GM19240 (cell line): ENCODE data around the gene UMAD1.

Experiments used
- DNase-seq: peaks from one replicate; pipeline ENCODE4 v3.0.0; 2011; ENCODE audit warnings: low spot score; ENCODE audit not compliant: insufficient read length

The UMAD1 gene

DNA sequence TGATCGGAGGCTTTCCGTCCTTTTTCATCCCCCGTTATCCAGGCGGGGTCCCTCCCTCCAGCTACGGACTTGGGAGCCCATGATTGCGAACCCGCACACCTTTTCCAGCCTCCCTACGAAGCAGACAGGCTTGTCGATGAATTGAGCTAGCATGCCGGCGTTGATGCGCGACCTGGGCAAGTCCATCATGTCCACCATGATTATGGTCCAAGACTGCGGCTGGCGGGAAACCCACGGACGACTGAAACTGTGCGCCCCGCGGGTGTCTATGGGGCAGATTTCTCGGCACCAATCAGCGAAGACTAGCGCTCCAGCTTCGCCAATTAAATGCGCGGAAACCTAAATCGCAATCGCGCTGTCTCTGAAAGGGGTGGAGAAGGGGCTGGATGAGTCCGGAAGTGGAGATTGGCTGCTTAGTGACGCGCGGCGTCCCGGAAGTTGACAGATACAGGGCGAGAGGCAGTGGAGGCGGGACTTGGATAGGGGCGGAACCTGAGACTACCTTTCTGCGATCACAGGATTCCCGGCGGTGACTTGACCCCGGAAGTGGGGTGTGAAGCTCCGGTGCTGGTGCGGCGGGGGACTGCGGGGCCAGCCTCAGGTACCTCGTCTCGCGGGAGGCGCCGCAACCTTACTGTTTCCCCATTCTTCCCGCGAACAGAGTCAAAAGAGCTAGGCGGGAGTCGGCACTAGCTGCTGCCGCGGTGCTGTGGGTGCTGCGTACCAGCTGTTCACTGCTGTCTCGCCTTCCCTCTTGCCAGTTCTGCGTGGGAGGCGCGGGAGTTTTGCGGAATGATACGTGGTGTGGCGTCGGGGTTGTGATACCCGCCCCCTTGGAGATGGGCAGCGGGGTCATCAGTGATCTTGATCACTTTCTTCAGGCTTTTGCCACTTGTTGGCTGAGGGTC, at the start of gene UMAD1:
Gene UMAD1 (plus strand): TSS at position 532 of the 908 bp plus-strand sequence. CDS start 32,620 bp downstream, outside the sequence.
- peak; percentile 70 for DNase-seq

DNA sequence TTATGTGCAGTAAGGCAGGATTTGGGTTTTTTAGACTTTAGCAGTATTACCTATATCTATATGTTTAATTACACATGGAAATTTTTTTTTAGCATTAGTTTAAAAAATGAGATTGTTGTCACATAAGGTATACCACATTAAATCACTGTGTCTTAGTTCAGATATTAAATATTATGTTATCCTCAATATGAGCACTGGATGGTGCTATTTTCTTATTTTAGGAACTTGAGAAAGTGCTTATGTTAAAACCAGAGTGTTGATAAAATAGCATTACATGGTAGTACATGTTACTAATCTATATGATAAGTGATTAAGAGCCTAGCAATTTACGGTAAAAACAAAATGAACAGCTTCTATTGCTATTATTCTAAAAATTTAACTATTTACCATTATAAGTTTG, 45.1 kb upstream of the UMAD1 start:
- DNase-seq = no peak

DNA sequence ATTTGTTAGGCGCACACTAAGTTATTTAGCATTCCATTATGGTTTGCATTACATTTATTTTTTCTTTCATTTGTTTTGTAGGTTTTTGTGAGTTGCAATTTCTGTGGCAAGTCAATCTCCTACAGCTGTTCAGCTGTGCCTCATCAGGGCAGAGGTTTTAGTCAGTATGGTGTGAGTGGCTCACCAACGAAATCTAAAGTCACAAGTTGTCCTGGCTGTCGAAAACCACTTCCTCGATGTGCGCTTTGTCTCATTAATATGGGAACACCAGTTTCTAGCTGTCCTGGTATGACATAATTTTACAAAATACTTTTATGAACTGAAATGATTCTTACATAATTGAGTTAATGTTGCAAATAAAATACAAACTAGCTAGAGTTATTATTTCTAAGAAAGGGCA, 44.4 kb upstream of the UMAD1 start:
- DNase-seq = no peak

DNA sequence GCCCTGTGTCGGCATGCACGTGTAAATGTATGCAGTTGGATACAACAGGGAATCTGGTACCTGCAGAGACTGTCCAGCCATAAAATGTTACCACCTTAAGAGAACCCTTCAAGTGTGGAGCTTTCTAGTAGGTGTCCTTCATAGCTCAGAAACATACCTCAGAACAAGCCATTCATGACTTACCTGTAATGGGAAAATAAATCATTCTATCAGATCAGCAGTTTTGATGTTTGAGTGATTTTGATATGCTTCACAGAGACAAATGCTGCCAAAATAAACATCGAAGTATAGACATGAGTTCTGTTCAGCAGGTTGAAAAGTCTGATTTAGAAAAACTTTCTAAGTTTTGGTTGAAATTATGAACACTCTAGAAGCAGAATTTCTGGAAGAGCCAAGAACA, 33.5 kb upstream of the UMAD1 start:
- no peak for DNase-seq

GRCh38 chr7:7609330-7609729, 31.2 kb upstream of the UMAD1 start:
- DNase-seq = no peak

GRCh38 chr7:7612519-7612918, 28.0 kb upstream of the UMAD1 start:
- no peak for DNase-seq

DNA sequence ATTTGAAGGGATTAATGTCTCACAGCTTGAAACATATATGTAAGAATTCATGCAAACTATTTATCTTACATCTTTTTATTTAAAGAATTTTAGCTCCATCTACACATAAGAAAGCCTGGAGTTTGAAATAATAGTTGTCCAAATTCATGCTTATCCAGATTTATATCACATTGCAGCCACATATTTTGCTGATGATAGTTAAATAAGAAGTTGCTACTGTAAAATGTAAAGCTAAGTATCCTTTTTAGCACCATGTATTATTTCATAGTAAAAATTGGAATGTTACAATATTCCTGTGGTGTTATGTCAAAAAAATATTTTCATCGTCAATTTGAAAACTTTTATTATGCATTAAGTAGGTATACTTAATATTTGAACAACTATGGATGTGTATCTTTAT, 27.3 kb upstream of the UMAD1 start:
- no peak for DNase-seq

DNA sequence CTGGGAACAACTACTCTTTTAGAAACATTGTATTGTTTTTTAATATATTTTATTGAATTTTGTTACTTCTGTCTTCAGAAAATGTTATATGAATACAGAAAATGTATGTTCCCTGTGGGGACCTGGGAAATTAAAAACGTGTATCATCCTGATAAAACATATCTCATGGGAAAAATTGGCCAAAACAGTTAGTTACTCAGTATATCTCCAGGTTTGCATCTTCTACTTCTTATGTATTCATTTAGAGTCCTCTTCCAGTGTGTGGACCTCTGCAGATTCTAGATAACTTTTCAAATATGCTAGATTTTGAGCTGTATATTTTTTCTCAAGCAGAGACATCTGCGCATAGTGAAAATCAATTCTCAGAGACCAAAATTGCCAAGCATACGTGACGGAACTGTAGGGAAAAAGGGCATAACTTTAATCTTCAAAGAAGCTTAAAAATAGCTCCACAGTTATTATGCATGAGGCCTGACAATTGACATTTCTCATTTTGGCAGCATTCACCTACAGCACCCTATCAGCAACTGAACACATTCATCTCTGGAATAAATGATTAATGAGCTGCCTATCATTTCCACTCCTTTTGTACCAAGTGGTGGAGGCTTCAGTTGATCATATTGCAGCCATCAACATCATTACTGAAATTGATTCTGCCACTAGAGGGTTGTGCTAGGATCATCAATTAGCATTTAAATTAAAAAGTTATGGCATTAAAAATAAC, 26.4 kb upstream of the UMAD1 start:
- no peak for DNase-seq

DNA sequence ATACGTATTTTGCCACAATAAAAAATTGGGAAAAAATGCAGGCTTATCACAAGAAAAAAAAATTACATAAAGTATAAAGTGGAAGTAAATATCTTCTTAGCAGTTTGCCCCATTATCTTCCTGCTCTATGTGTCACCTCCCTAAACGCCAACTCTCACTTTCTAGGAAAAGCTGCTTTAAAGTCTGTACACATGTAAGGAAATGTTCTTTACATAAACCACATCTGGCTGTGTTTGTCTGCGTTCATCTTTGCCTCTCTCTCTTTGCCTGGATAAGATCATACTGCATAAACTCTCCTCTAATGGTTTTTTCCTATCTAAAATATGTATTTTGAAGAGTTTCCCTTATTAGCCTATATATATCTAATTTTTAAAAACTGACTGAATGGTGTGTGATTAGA, 23.0 kb upstream of the UMAD1 start:
- DNase-seq = no peak

GRCh38 chr7:7618410-7618809, 22.1 kb upstream of the UMAD1 start:
- no peak for DNase-seq

DNA sequence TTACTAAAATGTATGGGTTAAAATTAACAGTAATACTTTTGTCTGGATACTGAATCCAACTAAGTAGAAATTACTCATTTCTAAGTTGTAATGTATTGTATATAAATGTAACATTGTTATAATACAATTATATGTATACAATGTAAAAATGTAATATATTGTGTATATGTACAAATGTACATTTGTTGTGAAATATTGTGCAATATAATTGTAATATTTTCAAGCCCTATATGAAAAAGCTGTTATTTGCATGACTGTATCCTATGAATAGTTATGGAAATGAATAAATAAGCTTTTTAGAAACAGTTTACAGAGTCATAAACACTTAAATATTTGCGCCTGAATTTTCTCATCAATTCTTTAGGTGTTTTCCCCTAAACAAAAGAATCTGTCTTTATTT, 20.3 kb upstream of the UMAD1 start:
- DNase-seq = no peak

GRCh38 chr7:7620644-7621210, 19.8 kb upstream of the UMAD1 start:
- no peak for DNase-seq

DNA sequence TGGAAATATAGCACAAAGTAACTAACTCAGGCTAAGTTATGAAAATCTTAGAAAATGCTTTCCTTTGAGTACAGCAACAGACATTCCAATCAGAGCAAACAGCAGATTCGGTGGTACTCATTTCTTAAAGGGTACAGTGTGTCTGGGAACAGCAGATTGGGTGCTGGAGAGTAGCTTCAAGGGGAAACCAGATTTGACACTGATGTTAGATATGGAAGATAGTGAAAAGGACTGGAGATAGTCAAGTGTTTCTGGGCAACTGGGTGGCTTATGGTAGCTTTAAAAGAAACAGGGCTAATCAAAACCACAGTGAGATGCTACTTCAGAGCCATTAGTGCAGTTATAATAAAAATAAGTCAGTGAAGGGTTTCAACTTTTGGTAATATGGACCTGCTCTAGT, 12.1 kb upstream of the UMAD1 start:
- no peak for DNase-seq

GRCh38 chr7:7630626-7631329, 9.8 kb upstream of the UMAD1 start:
- DNase-seq = no peak

GRCh38 chr7:7639421-7639820, 1.1 kb upstream of the UMAD1 start:
- no peak for DNase-seq

DNA sequence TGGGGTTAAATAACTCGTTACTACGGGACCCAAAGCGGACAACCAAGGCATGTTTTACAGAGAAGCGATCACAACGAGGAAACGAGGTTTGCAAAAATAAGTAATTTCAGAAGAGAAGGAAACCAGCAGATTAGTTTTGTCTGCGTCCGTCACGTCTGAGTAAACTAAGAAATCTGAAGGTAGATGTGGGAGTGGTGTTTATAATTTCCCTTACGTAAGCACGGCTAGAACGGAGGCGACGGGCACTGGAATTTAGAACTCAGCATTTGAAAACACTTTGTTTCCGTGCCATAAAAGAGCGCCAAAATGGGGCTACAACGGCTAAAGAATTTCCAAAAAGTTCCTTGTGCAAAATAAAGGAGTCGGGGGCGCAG, 718 bp upstream of the UMAD1 start:
- DNase-seq = no peak

DNA sequence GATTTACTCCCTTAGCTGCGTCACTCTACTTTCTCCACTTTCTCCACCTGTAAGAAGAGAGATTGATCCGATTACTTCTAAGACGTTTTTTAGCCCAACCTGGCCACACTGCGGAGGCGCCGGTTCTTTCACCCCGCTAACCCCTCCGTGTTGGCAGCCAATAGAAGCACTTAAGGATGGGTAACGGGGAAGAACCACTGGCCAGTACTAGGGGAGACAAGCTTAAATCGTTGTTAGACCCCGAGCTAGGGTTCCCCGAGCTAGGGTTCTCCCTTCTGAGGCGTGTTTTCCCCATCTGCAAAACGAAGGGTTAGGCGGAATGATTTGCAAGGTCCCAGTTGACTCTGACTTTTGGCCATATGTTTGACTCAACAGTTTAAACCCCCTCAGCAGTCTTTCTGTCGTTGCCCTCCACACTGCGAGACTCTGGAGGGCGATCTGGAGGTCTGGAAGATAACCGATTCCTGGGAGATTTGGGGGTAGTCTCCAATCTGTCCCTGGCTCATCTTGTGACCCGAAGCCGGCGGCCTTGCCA, 644 bp downstream of the UMAD1 start:
- no peak for DNase-seq

DNA sequence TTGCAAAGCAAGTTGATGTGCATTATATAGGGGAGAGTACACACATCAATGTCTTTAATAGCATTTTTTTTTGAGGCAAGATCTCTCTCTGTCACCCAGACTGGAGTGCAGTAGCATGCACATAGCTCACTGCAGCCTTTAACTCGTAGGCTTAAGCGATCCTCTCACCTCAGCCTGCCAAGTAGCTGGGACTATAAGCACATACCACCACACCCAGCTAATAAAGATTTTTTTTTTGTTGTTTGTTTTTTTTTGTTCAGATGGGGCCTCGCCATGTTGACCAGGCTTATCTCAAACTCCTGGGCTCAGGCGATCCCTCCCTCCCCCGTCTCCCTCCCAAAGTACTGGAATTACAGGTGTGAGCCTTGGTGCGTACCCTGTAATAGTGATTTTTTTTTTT, 1.5 kb downstream of the UMAD1 start:
- DNase-seq = no peak

GRCh38 chr7:7647495-7648036, 7.0 kb downstream of the UMAD1 start:
- DNase-seq = no peak

DNA sequence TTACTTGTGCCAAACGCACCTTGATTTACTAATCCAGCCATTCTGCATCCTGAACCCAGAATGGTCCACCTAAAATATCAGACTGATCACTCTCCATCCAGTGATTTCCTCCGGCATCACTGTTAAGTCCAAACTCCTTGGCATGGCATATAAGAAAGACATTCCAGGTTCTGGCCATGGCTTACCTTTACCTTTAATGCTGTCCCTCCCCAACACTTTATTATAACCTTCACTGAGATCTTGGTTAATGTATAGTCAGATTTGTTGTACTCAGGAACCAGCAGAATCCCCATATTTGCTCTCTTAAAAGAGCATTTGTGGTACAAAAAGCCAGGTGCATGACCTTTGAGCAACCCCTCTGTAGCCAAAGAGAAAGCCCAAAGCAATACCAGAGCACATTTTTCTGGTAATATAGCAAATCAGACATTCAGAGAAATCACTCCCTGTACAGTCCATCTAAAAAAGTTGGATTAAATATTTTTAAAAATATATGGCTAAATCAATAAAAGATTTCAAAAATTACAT, 10.2 kb downstream of the UMAD1 start:
- no peak for DNase-seq

GRCh38 chr7:7651479-7651878, 10.9 kb downstream of the UMAD1 start:
- no peak for DNase-seq
